BLaER1 treated with 17β-estradiol and CSF1 and Interleukin-3, amounts not matched to agents 10 nM and 100 nM (cell line): Measurements from ENCODE around the gene POU3F1.

Experiments used
- H3K27ac ChIP-seq, 11 experiments: shearing (Covaris generic); formaldehyde crosslinking; 2 replicates each; pipeline ENCODE4 v1.8.1; 2022
- H3K27me3 ChIP-seq, 11 experiments: shearing (Covaris generic); formaldehyde crosslinking; 2 replicates each; pipeline ENCODE4 v1.8.1; 2022
- H3K36me3 ChIP-seq, 11 experiments: shearing (Covaris generic); formaldehyde crosslinking; 2 replicates each; pipeline ENCODE4 v1.8.1; 2022
- H3K4me1 ChIP-seq, 10 experiments: shearing (Covaris generic); formaldehyde crosslinking; 2 replicates each; pipeline ENCODE4 v1.8.1; 2022
- H3K4me2 ChIP-seq, 11 experiments: shearing (Covaris generic); formaldehyde crosslinking; 2 replicates each; pipeline ENCODE4 v1.8.1; 2022
- H3K4me3 ChIP-seq, 10 experiments: shearing (Covaris generic); formaldehyde crosslinking; 2 replicates each; pipeline ENCODE4 v1.8.1; 2022
- H3K9ac ChIP-seq, 11 experiments: shearing (Covaris generic); formaldehyde crosslinking; 2 replicates each; pipeline ENCODE4 v1.8.1; 2022
- H3K9me3 ChIP-seq, 11 experiments: shearing (Covaris generic); formaldehyde crosslinking; replicated peaks in 1 of 11; 2 replicates each; pipeline ENCODE4 v1.8.1; 2022
- H4K20me1 ChIP-seq, 11 experiments: shearing (Covaris generic); formaldehyde crosslinking; 2 replicates each; pipeline ENCODE4 v1.8.1; 2022
- Cebpa-rat ChIP-seq, 11 experiments: shearing (Covaris generic); IDR thresholded peaks; 2 replicates each; pipeline ENCODE4 v1.8.1; 2022

POU3F1 gene

DNA sequence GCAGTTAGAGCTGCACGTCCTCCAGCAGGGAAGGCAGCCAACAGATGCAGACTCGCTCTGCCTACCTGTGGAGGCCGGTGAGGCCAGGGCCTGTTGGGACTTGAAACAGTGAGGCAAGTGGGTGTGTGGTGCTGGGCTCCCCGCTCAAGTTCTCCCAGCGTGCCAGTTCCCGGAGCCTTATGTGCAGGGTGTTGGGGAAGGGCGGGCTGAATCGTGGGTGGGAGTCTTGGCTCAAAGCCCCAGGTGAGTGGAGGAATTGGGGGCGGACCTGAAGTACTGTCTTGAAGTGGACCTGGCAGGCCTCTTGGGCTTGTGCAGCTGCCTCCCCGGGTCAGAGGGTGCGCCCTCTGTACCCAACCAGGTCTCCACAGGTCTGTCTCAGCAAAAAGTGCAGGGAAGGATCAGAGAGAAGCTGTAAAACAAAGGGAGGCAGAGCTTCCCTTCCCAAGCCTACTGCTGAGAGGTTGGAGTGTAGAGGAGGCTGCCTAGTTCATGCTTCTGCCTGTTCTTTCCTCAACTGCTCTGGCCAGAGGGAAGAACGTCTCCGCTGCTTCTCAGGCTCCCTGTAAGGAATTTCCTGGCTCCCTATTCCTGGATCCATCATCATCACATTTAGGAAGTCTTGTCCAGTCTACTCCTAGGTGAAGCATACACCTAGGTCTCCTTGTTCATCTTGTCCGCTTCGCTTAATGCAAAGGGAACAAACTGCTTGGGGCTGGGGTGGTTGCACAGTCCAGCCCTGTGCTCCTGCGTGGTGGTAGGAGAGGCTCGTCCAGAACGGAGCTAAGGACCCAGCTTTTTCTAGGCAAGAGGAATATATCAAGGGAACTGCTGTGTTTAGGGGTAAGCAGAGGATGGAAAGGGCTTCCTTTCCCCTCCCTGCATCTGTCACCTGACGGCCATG is 19.1 kb downstream of the POU3F1 start:
- Histone ChIP-seq H3K9ac (peak overlapping the region in 4 of 11 experiments; percentile 25 to 44 (median 30); a peak in 5 of 22 replicates), H3K27me3 (no peaks in the 10 kb centered on the region), H3K9me3 (no peaks in the 10 kb centered on the region), H3K4me1 (peaks cover 46 to 76% (median 55%) of the 10 kb centered on the region in 10 experiments), H4K20me1 (peaks cover 0 to 61% (median 20%) of the 10 kb centered on the region in 11 experiments; a peak in 14 of 22 replicates), H3K4me3 (no peak overlapping the region), H3K36me3 (peaks cover 38 to 54% (median 40%) of the 10 kb centered on the region in 11 experiments), H3K27ac (peak overlapping the region in 1 of 11 experiments; percentile 7; a peak in 1 of 22 replicates), H3K4me2 (peak overlapping the region in 10 of 11 experiments; percentile 23 to 97 (median 50); a peak in 17 of 22 replicates)
- TF ChIP-seq Cebpa-rat (IDR thresholded peaks at IDR 0.05): no peak

DNA sequence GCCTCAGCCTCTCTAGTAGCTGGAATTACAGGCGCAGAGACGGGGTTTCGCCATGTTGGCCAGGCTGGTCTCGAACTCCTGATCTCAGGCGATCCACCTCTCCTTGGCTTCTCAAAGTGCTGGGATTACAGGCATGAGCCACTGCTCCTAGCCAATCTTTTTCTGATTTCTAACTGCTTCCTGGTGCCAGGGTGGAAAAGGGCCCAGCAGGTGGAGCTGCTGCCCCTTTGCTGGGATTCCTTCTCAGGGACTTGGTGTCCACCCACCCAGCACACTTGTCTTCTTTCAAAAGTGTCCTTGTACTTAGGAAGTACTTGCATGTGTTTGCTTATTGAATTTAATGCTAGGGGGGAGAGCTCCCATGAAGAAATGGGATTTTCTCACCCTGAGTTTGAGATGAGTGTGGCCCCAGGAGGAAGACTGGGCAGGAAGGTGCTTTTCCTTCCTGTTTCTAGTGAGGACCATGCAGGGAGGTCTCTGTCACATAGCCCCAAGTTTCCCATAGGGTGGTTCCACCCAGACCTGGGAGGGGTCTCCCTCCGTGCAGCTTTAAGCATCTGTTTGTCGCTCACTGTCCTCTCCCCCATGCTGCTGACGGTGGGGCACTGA is 19.9 kb downstream of the POU3F1 start:
- no peaks in the 10 kb centered on the region for H3K9me3 ChIP-seq
- H3K27me3 ChIP-seq: no peaks in the 10 kb centered on the region
- H3K9ac ChIP-seq: peak overlapping the region in 9 of 11 experiments; percentile 15 to 56 (median 34); a peak in 9 of 22 replicates
- H3K4me2 ChIP-seq: peak overlapping the region; percentile 18 to 58 (median 46); a peak in 21 of 22 replicates
- H3K4me3 ChIP-seq: no peak overlapping the region
- H4K20me1 ChIP-seq: peaks cover 0 to 69% (median 23%) of the 10 kb centered on the region in 11 experiments; a peak in 15 of 22 replicates
- peaks cover 46 to 62% (median 48%) of the 10 kb centered on the region in 11 experiments for H3K36me3 ChIP-seq
- peaks cover 45 to 69% (median 55%) of the 10 kb centered on the region in 10 experiments for H3K4me1 ChIP-seq
- peak overlapping the region in 2 of 11 experiments; percentile 7 to 21; a peak in 3 of 22 replicates for H3K27ac ChIP-seq
- TF ChIP-seq Cebpa-rat (IDR thresholded peaks at IDR 0.05): no peak

DNA sequence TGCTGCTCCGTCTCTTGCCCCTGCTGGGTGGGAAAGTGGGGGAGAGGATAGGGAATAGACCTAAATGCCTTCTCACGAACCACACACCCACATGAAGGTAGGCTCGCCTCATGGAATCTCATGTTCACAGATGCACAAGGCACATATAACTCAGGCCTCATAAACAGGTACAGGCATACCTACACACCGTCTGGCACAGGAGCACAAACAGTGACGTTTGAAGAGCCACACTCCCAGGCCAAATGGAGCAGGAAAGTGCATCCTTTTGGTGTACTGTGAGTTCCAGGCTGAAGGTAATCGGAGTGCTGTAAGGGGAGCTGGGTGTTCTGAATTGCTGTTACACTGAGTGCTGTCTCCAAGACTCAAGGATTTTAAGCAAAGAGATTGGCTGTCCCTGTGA is 20.9 kb downstream of the POU3F1 start:
- Histone ChIP-seq H3K4me1 (peaks cover 35 to 58% (median 45%) of the 10 kb centered on the region in 10 experiments), H3K36me3 (peaks cover 56 to 72% (median 58%) of the 10 kb centered on the region in 11 experiments), H3K9me3 (no peaks in the 10 kb centered on the region), H3K4me3 (no peak overlapping the region), H3K27ac (0 out of 22 replicates have a peak overlapping the region, but pooled peaks of 1 of the 11 experiments have one; percentile 21), H3K9ac (peak overlapping the region in 6 of 11 experiments; percentile 18 to 47 (median 36); a peak in 7 of 22 replicates), H3K27me3 (no peaks in the 10 kb centered on the region), H4K20me1 (peaks cover 0 to 77% (median 26%) of the 10 kb centered on the region in 11 experiments; a peak in 15 of 22 replicates), H3K4me2 (no peak overlapping the region; a peak in 1 of 22 replicates)
- TF ChIP-seq Cebpa-rat (IDR thresholded peaks at IDR 0.05): no peak

DNA sequence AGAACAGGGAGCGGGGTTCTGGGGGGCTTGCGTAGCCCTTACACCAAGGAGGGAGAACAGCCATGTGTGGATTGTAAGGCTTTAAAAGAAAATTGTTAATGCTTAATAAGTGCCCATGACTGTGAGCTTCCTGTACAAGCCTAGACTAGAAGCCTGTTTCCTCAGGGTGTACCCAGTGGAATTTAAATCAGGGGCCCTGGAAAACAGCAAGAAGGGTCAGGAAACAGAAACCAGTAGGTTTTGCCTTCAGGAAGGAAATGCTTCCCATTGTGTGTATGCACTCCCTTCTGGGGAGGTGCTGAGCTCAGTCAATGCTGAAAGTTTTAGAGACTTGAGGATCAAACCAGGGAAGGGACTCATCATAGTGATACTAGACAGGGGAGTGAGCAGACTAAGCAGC is 21.4 kb downstream of the POU3F1 start:
- no peak for TF ChIP-seq Cebpa-rat (IDR thresholded peaks at IDR 0.05)
- Histone ChIP-seq H3K4me2 (no peak overlapping the region; a peak in 1 of 22 replicates), H3K36me3 (peaks cover 60 to 76% (median 62%) of the 10 kb centered on the region in 11 experiments), H3K4me3 (no peak overlapping the region), H3K27ac (no peak overlapping the region), H3K9ac (peak overlapping the region in 4 of 11 experiments; percentile 19 to 47 (median 41); a peak in 5 of 22 replicates), H3K4me1 (peaks cover 30 to 54% (median 41%) of the 10 kb centered on the region in 10 experiments), H3K27me3 (no peaks in the 10 kb centered on the region), H4K20me1 (peaks cover 0 to 75% (median 28%) of the 10 kb centered on the region in 11 experiments; a peak in 15 of 22 replicates), H3K9me3 (no peaks in the 10 kb centered on the region)

DNA sequence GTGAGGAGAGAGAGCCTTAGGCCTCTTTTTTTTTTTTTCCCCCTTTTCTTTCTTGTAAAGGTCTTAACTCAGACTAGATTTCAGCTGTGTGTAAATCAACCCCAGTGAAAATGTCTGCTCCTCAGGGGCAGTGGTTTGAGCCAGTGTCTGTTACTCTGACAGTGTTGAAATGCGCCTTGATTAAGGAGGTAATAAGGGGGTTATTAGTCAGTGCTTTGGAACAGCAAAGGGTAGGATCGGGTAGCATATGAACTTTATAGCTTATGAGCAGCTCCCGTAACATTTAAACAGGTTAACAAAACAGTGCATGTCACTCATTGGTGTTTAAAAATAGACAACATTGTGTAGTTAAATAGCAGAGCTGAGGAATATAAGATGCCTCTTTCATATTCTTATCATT is 23.8 kb downstream of the POU3F1 start:
- H3K9me3 ChIP-seq: no peaks in the 10 kb centered on the region
- no peak overlapping the region for H3K4me3 ChIP-seq
- H3K9ac ChIP-seq: 0 out of 22 replicates have a peak overlapping the region, but pooled peaks of 1 of the 11 experiments have one; percentile 22
- no peaks in the 10 kb centered on the region for H3K27me3 ChIP-seq
- H3K4me1 ChIP-seq: peaks cover 10 to 30% (median 17%) of the 10 kb centered on the region in 10 experiments
- H3K4me2 ChIP-seq: no peak overlapping the region
- peaks cover 83 to 97% (median 87%) of the 10 kb centered on the region in 11 experiments for H3K36me3 ChIP-seq
- no peak overlapping the region for H3K27ac ChIP-seq
- TF ChIP-seq Cebpa-rat (IDR thresholded peaks at IDR 0.05): no peak
- peaks cover 4 to 80% (median 46%) of the 10 kb centered on the region in 11 experiments; a peak in 19 of 22 replicates for H4K20me1 ChIP-seq

DNA sequence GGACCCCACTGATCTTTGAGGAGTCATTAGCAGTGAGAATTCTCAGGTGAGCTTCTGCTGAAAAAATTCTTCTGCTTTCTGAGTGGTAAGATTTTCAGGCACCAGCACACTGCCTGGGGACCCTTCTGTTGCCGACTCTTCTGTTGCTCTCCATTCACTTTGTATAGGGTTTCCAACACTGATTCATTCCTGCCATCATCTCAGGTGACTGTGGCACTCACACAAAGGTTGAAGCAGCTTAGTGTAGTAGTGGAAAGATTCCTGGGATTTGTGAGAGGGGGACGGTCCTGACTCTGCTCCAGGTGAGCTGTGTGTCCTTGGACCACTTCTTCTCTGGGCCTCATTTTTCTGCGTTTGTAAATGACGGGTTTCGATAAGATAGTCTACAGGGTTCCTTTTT is 24.6 kb downstream of the POU3F1 start:
- Histone ChIP-seq H3K4me3 (no peak overlapping the region), H4K20me1 (peaks cover 4 to 80% (median 43%) of the 10 kb centered on the region in 11 experiments; a peak in 18 of 22 replicates), H3K4me2 (no peak overlapping the region), H3K36me3 (peaks cover 92 to 97% (median 95%) of the 10 kb centered on the region in 11 experiments), H3K9me3 (no peaks in the 10 kb centered on the region), H3K27ac (no peak overlapping the region), H3K9ac (no peak overlapping the region), H3K4me1 (peaks cover 8 to 21% (median 12%) of the 10 kb centered on the region in 10 experiments), H3K27me3 (no peaks in the 10 kb centered on the region)
- no peak for TF ChIP-seq Cebpa-rat (IDR thresholded peaks at IDR 0.05)

DNA sequence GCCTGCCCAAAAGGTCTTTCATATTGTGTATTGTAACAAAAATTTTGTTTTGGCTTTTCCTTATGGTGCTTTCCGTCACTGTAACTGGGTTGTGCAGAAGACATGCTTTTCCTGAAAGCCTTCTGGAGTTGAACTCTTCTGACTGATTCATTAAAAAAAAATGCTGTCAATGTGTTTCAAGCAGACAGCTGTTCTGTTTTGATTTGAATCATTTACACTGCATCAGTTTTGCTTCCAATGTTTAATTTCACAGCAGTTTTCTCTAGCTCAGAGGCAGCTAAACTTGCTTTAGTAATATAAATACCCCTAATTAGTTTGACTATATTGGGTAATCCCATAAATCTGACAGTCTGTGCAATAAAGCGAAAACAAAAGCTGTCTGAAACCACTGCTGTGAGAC is 26.2 kb downstream of the POU3F1 start:
- TF ChIP-seq Cebpa-rat (IDR thresholded peaks at IDR 0.05): no peak
- Histone ChIP-seq H3K4me3 (no peak overlapping the region), H3K36me3 (peaks cover 96 to 100% (median 99%) of the 10 kb centered on the region in 11 experiments), H3K27ac (no peak overlapping the region), H3K27me3 (no peaks in the 10 kb centered on the region), H3K4me1 (peaks cover 0 to 16% (median 7%) of the 10 kb centered on the region in 10 experiments; a peak in 16 of 20 replicates), H3K9me3 (no peaks in the 10 kb centered on the region), H3K4me2 (no peak overlapping the region), H4K20me1 (peaks cover 2 to 83% (median 50%) of the 10 kb centered on the region in 11 experiments; a peak in 17 of 22 replicates), H3K9ac (no peak overlapping the region)

DNA sequence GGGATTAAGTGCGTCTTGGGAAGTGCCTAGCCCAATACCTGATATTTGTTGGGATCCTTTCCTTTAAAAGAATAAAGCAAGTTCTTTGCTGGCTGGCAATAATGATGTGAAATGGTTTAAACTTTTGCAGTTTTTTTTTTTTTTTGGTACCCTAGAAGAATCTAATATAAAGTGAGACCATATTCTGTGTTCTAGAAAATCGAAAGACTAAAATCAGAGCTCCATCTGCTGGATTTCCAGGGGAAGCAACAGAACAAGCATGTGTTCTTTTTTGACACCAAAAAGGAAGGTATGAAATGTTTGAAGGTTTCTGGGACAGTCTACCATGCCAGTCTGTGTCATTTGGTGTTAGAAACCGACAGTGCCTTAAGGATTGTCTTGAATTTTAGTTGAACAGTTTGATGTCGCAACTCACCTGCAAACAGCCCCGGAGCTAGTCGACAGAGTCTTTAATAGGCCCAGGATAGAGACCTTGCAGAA is 27.7 kb downstream of the POU3F1 start:
- Histone ChIP-seq H3K27ac (no peak overlapping the region), H3K36me3 (peaks cover 85 to 100% (median 95%) of the 10 kb centered on the region in 11 experiments), H3K4me3 (no peak overlapping the region), H3K27me3 (no peaks in the 10 kb centered on the region), H3K9me3 (no peaks in the 10 kb centered on the region), H3K9ac (no peak overlapping the region), H4K20me1 (peaks cover 4 to 91% (median 64%) of the 10 kb centered on the region in 11 experiments; a peak in 18 of 22 replicates), H3K4me1 (peaks cover 3 to 24% (median 22%) of the 10 kb centered on the region in 10 experiments), H3K4me2 (no peak overlapping the region)
- peak in 2 of 11 experiments; percentile 17 to 61; a peak in 1 of 22 replicates for TF ChIP-seq Cebpa-rat (IDR thresholded peaks at IDR 0.05)
